ENCODE results near the gene SARS1.

Gene SARS1

DNA sequence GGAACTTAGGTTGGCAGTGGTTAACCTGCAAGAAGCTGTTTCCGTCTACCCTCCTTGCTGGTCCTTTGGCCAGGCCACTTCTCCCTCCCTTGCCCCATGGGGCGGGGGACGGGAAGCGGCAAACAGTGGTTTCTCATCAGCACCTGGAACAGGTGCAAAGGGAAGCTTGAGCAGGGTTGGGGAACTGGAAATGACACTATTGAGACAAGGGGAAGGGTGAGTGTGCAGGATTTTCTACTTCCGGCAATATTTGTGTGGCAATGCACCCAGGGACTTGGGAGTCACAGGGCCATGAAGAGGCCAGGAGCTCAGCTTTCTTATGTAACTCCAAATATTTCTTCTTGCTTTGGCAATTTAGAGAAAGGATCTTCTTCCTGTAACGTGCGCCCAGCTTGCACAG lies 29.0 kb upstream of the SARS1 start:
- Histone ChIP-seq H3K27ac (replicated peaks) (peak overlapping the region; percentile 63), H3K4me3 (replicated peaks; ENCODE audit: insufficient read depth, low read length) (no peak overlapping the region), H3K27me3 (ENCODE audit: insufficient read depth, poor library complexity, severe bottlenecking) (no peaks in the 10 kb centered on the region)
- TF ChIP-seq GABPA (IDR thresholded peaks at IDR 0.05; ENCODE audit: low read depth) = peak; percentile 44; the same call in 1 of the 2 replicates
- TF ChIP-seq, protein P1, sequence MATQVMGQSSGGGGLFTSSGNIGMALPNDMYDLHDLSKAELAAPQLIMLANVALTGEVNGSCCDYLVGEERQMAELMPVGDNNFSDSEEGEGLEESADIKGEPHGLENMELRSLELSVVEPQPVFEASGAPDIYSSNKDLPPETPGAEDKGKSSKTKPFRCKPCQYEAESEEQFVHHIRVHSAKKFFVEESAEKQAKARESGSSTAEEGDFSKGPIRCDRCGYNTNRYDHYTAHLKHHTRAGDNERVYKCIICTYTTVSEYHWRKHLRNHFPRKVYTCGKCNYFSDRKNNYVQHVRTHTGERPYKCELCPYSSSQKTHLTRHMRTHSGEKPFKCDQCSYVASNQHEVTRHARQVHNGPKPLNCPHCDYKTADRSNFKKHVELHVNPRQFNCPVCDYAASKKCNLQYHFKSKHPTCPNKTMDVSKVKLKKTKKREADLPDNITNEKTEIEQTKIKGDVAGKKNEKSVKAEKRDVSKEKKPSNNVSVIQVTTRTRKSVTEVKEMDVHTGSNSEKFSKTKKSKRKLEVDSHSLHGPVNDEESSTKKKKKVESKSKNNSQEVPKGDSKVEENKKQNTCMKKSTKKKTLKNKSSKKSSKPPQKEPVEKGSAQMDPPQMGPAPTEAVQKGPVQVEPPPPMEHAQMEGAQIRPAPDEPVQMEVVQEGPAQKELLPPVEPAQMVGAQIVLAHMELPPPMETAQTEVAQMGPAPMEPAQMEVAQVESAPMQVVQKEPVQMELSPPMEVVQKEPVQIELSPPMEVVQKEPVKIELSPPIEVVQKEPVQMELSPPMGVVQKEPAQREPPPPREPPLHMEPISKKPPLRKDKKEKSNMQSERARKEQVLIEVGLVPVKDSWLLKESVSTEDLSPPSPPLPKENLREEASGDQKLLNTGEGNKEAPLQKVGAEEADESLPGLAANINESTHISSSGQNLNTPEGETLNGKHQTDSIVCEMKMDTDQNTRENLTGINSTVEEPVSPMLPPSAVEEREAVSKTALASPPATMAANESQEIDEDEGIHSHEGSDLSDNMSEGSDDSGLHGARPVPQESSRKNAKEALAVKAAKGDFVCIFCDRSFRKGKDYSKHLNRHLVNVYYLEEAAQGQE (IDR thresholded peaks at IDR 0.05; ENCODE audit: insufficient replicate concordance, low read depth) = no peak
- DNase-seq (ENCODE audit: low read depth in 1 of 2, low spot score in 1 of 2) = peak in 1 of 2 experiments; percentile 75

DNA sequence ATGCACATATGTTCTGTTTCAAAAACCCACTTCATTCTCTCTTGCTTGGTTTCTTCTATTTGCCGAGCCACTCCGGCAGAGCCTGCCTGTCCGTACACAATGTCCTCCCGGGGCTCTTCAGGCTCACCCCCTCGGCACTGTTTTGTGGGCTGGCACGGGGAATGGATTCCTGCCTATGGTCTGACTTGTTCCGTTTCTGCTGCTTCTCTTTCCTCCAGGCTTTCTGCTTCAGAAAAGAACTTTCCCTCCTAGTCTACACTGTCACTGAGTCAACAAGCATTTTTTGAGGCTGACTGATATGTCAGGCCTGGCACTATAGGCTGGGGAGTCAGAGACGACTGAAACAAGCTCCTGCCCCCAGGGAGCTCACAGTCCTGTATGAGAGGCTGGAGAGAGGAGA lies 28.4 kb upstream of the SARS1 start:
- H3K27ac ChIP-seq (replicated peaks) = peak overlapping the region; percentile 63
- TF ChIP-seq, protein P2, sequence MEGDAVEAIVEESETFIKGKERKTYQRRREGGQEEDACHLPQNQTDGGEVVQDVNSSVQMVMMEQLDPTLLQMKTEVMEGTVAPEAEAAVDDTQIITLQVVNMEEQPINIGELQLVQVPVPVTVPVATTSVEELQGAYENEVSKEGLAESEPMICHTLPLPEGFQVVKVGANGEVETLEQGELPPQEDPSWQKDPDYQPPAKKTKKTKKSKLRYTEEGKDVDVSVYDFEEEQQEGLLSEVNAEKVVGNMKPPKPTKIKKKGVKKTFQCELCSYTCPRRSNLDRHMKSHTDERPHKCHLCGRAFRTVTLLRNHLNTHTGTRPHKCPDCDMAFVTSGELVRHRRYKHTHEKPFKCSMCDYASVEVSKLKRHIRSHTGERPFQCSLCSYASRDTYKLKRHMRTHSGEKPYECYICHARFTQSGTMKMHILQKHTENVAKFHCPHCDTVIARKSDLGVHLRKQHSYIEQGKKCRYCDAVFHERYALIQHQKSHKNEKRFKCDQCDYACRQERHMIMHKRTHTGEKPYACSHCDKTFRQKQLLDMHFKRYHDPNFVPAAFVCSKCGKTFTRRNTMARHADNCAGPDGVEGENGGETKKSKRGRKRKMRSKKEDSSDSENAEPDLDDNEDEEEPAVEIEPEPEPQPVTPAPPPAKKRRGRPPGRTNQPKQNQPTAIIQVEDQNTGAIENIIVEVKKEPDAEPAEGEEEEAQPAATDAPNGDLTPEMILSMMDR (IDR thresholded peaks at IDR 0.05; ENCODE audit: insufficient read depth, low read length) = no peak
- TF ChIP-seq POLR2AphosphoS5 (IDR thresholded peaks at IDR 0.05; ENCODE audit: low read depth) (no peak), GABPA (IDR thresholded peaks at IDR 0.05; ENCODE audit: low read depth) (no peak), SPI1 (IDR thresholded peaks at IDR 0.05; ENCODE audit: borderline replicate concordance, low read depth) (no peak)
- TF ChIP-seq, protein P1 (IDR thresholded peaks at IDR 0.05; ENCODE audit: insufficient replicate concordance, low read depth) = no peak
- H3K4me3 ChIP-seq (replicated peaks; ENCODE audit: insufficient read depth, low read length) = no peak overlapping the region
- no peaks in the 10 kb centered on the region for H3K27me3 ChIP-seq (ENCODE audit: insufficient read depth, poor library complexity, severe bottlenecking)
- DNase-seq (ENCODE audit: low read depth in 1 of 2, low spot score in 1 of 2) = no peak

DNA sequence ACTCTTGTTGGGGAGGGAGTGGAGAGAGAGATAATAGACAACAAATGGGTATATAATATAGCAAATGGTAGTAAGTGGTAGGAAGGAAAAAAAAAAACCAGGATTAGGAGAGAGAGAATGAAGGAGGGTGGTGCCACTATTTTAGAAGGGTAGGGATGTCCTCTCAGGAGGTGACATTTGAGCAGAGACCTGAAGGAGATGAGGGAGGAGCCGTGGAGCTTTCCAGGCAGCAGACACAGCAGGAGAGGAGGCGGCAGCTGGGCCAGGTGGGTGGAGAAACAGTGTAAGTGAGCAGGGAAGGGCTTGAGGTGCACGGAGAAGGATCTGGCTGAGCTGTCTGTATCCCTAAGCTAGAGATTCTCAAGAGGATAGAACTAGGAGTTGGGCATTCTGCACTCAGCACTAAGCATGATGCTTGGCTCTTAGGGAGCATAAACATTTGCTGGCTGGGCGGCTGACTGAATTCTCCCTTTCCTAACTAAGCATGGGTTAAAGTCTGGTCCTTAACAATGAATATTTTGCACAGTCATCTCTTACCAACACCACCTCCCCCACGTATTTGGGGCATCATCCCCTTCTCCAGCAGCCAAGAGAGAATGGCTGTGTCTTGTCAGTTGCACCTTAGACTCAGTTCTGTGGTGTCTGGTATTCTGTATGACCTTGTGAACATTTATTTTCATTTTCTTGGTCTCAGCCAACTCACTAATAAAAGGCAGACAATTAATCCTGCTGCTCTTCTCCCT lies 27.6 kb upstream of the SARS1 start:
- DNase-seq (ENCODE audit: low read depth in 1 of 2, low spot score in 1 of 2) = no peak
- Histone ChIP-seq H3K27me3 (ENCODE audit: insufficient read depth, poor library complexity, severe bottlenecking) (no peaks in the 10 kb centered on the region), H3K4me3 (replicated peaks; ENCODE audit: insufficient read depth, low read length) (no peak overlapping the region), H3K27ac (replicated peaks) (no peak overlapping the region)
- TF ChIP-seq GABPA (IDR thresholded peaks at IDR 0.05; ENCODE audit: low read depth) = no peak
- no peak for TF ChIP-seq POLR2AphosphoS5 (IDR thresholded peaks at IDR 0.05; ENCODE audit: low read depth)
- TF ChIP-seq, protein P2 (IDR thresholded peaks at IDR 0.05; ENCODE audit: insufficient read depth, low read length) = no peak
- TF ChIP-seq, protein P1 (IDR thresholded peaks at IDR 0.05; ENCODE audit: insufficient replicate concordance, low read depth) = no peak

All from HL-60 (cell line).